Keratinocyte (primary cell): ENCODE measurements around the gene ZNF787. TPM values are rescaled to one million over a fixed set of nuclear protein-coding genes. Genes with fewer than 3 reads are reported as not detected.
A peak's percentile ranks its signal among the peaks of the same experiment; 100 is the strongest.

Experiments used
- DNase-seq: peaks from one replicate; pipeline ENCODE4 v3.0.0-alpha.2; 2011; ENCODE audit warnings: low read depth, missing footprints, low spot score
- FAIRE-seq: peaks from 2 replicates; lab custom pipeline; 2011; peaks lifted over from hg19 to GRCh38; lab: Jason Lieb, UNC
- H2AFZ ChIP-seq: 2 replicates; pipeline ENCODE4 v1.6.0; 2012; ENCODE audit warnings: low read length, control low read depth, inconsistent platforms; ENCODE audit not compliant: control insufficient read depth
- H3K27ac ChIP-seq: 2 replicates; pipeline ENCODE4 v1.5.1; 2011; ENCODE audit warnings: low read length; ENCODE audit not compliant: control insufficient read depth, insufficient read depth
- H3K27me3 ChIP-seq: 3 replicates; pipeline ENCODE4 v1.6.0; 2011; ENCODE audit warnings: low read length; ENCODE audit not compliant: control insufficient read depth, insufficient read depth; ENCODE audit errors: extremely low read depth
- H3K36me3 ChIP-seq, 2 experiments: 2 replicates in 1 of 2; 3 replicates in 1 of 2; pipeline ENCODE4 v1.5.1; 2011; ENCODE audit warnings: low read length in 2 of 2, mild to moderate bottlenecking in 1 of 2; ENCODE audit not compliant: control insufficient read depth in 2 of 2, insufficient read depth in 2 of 2; ENCODE audit errors: extremely low read depth in 1 of 2
- H3K4me1 ChIP-seq: 3 replicates; pipeline ENCODE4 v1.5.1; 2011; ENCODE audit warnings: low read length; ENCODE audit not compliant: control insufficient read depth, insufficient read depth; ENCODE audit errors: extremely low read depth
- H3K4me2 ChIP-seq: 3 replicates; pipeline ENCODE4 v1.6.0; 2011; ENCODE audit warnings: low read depth, low read length; ENCODE audit not compliant: control insufficient read depth, insufficient read depth; ENCODE audit errors: extremely low read depth
- H3K4me3 ChIP-seq, 3 experiments: fragments of 200-600 bp in 1 of 3; sonication (generic) in 1 of 3; 2 replicates in 2 of 3; 3 replicates in 1 of 3; pipeline ENCODE4 v1.5.1; 2011 to 2016; ENCODE audit warnings: low read length in 3 of 3, mild to moderate bottlenecking in 3 of 3, control low read depth in 2 of 3, inconsistent platforms in 1 of 3, low read depth in 1 of 3, mixed read lengths in 1 of 3, mixed run types in 1 of 3, moderate library complexity in 1 of 3; ENCODE audit not compliant: control insufficient read depth in 2 of 3, insufficient read depth in 2 of 3; ENCODE audit errors: extremely low read depth in 1 of 3
- H3K79me2 ChIP-seq: 2 replicates; pipeline ENCODE4 v1.6.0; 2012; ENCODE audit warnings: low read length; ENCODE audit not compliant: control insufficient read depth, insufficient read depth
- H3K9ac ChIP-seq: 3 replicates; pipeline ENCODE4 v1.6.0; 2011; ENCODE audit warnings: low read length; ENCODE audit not compliant: control insufficient read depth, insufficient read depth; ENCODE audit errors: extremely low read depth
- H3K9me1 ChIP-seq: 3 replicates; pipeline ENCODE4 v1.6.0; 2011; ENCODE audit warnings: low read length; ENCODE audit not compliant: control insufficient read depth, insufficient read depth; ENCODE audit errors: extremely low read depth
- H3K9me3 ChIP-seq: 2 replicates; pipeline ENCODE4 v1.5.1; 2012; ENCODE audit warnings: low read depth, low read length; ENCODE audit not compliant: control insufficient read depth
- H4K20me1 ChIP-seq: 3 replicates; pipeline ENCODE4 v1.6.0; 2011; ENCODE audit warnings: low read length; ENCODE audit not compliant: control insufficient read depth, insufficient read depth; ENCODE audit errors: extremely low read depth
- CTCF ChIP-seq, 3 experiments: IDR thresholded peaks in 1 of 3; conservative IDR thresholded peaks in 1 of 3; optimal IDR thresholded peaks in 1 of 3; 2 replicates in 2 of 3; 3 replicates in 1 of 3; pipeline versions ENCODE3 to v1.5.1; 2011; ENCODE audit warnings: low read length in 3 of 3, mild to moderate bottlenecking in 3 of 3, moderate library complexity in 2 of 3, control low read depth in 1 of 3, inconsistent platforms in 1 of 3; ENCODE audit not compliant: insufficient read depth in 2 of 3; ENCODE audit errors: extremely low read depth in 1 of 3
- EZH2 ChIP-seq: IDR thresholded peaks from one replicate; pipeline ENCODE4 v1.6.1; 2012; ENCODE audit warnings: inconsistent platforms, mild to moderate bottlenecking, low read length, moderate library complexity
- dilution Hi-C: fragments of 300-500 bp; cut with MboI; formaldehyde crosslinking; loops from one replicate; pipeline ENCODE4 v1.7.0; 2020; ENCODE audit warnings: low sequenced_read_pairs; ENCODE audit not compliant: extremely low pct_ligation_motif_present
- polyA plus RNA-seq, 5 experiments: library from polyadenylated mRNA; depleted of rRNA in 3 of 5; stranded (reverse) in 3 of 5; stranded (forward) in 1 of 5; unstranded in 1 of 5; fragments of >200 nt; gene quantifications; 1 replicate in 1 of 5; 2 replicates in 3 of 5; 3 replicates in 1 of 5; pipeline versions ENCODE4 v1.2.1 to v1.2.3, GENCODE V29; 2011 to 2012; ENCODE audit warnings: missing spikeins in 2 of 5, low read depth in 1 of 5, low replicate concordance in 1 of 5

The ZNF787 gene
- polyA plus RNA-seq, 1 donor (not counting 4 experiments of a cell fraction or from before 2014, with no cell fraction given), result 5.6 TPM

GRCh38 chr19:56119582-56119978 is 1.5 kb downstream of the ZNF787 start:
- H3K36me3 ChIP-seq, result peaks cover 5 to 18% of the 10 kb centered on the region in 2 experiments
- H3K9me1 ChIP-seq, result peaks cover 2% of the 10 kb centered on the region
- peak overlapping the region; percentile 89 for H3K9ac ChIP-seq
- no peak for FAIRE-seq
- peak overlapping the region; percentile 77 to 83 (median 77) for H3K4me3 ChIP-seq
- H3K27me3 ChIP-seq, result no peaks in the 10 kb centered on the region
- peak overlapping the region; percentile 80 for H3K27ac ChIP-seq
- H3K4me1 ChIP-seq, result peaks cover 18% of the 10 kb centered on the region
- TF ChIP-seq CTCF (optimal IDR thresholded peaks at IDR 0.05 in 1 of 3, IDR thresholded peaks at IDR 0.05 in 1 of 3, conservative IDR thresholded peaks at IDR 0.05 in 1 of 3; ENCODE audit: extremely low read depth in 1 of 3, insufficient read depth in 2 of 3, low read length in 3 of 3) (no peak), EZH2 (no peak)
- DNase-seq, result no peak
- dilution Hi-C loops, result no loop called here
- H4K20me1 ChIP-seq, result peaks cover 23% of the 10 kb centered on the region
- no peaks in the 10 kb centered on the region for H3K9me3 ChIP-seq
- H3K4me2 ChIP-seq, result peak overlapping the region; percentile 75
- peaks cover 58% of the 10 kb centered on the region for H3K79me2 ChIP-seq
- H2AFZ ChIP-seq, result no peak overlapping the region

- H3K9me3 ChIP-seq, result no peaks in the 10 kb centered on the region
- no peak for FAIRE-seq
- peak overlapping the region in 2 of 3 experiments; percentile 77 to 83 for H3K4me3 ChIP-seq
- peaks cover 5 to 18% of the 10 kb centered on the region in 2 experiments for H3K36me3 ChIP-seq
- no peaks in the 10 kb centered on the region for H3K27me3 ChIP-seq
- H3K4me2 ChIP-seq, result peak overlapping the region; percentile 75
- H4K20me1 ChIP-seq, result peaks cover 25% of the 10 kb centered on the region
- peak overlapping the region; percentile 80 for H3K27ac ChIP-seq
- H2AFZ ChIP-seq, result no peak overlapping the region
- H3K79me2 ChIP-seq, result peaks cover 63% of the 10 kb centered on the region
- no peak for DNase-seq
- dilution Hi-C loops, result no loop called here
- peak overlapping the region; percentile 89 for H3K9ac ChIP-seq
- H3K4me1 ChIP-seq, result peaks cover 18% of the 10 kb centered on the region
- peaks cover 2% of the 10 kb centered on the region for H3K9me1 ChIP-seq
- TF ChIP-seq CTCF (optimal IDR thresholded peaks at IDR 0.05 in 1 of 3, IDR thresholded peaks at IDR 0.05 in 1 of 3, conservative IDR thresholded peaks at IDR 0.05 in 1 of 3; ENCODE audit: extremely low read depth in 1 of 3, insufficient read depth in 2 of 3, low read length in 3 of 3) (no peak), EZH2 (no peak)
These were observed 2.2 kb downstream of the ZNF787 start for GRCh38 chr19:56118666-56119581.
